HCT116 (cell line): ENCODE data around the gene TNKS1BP1.
"Not testable (repeated sequence)": the region's sequence is repeated elsewhere in the genome, so short reads cannot be mapped to it uniquely, and the experiment has no call there.

Experiments used
- ATF3 ChIP-seq: IDR thresholded peaks from 2 replicates; pipeline ENCODE4 v1.6.1; 2012
- CTCF ChIP-seq, 3 experiments: fragments of 200-600 bp in 1 of 3; sonication (generic) in 1 of 3; IDR thresholded peaks in 2 of 3; conservative IDR thresholded peaks in 1 of 3; 2 replicates each; pipeline ENCODE4 v1.5.1; 2012 to 2017; ENCODE audit warnings: low read depth in 2 of 3, low read length in 2 of 3, antibody characterized with exemption in 1 of 3, borderline replicate concordance in 1 of 3, control low read depth in 1 of 3, mild to moderate bottlenecking in 1 of 3, mixed read lengths in 1 of 3, mixed run types in 1 of 3, moderate library complexity in 1 of 3; ENCODE audit not compliant: insufficient read depth in 1 of 3
- EZH2 ChIP-seq: fragments of 200-600 bp; sonication (generic); IDR thresholded peaks from 2 replicates; pipeline ENCODE4 v1.6.1; 2017; ENCODE audit warnings: antibody characterized with exemption, mixed run types
- EZH2phosphoT487 ChIP-seq: fragments of 200-600 bp; IDR thresholded peaks from 2 replicates; pipeline ENCODE4 v1.6.1; 2018; ENCODE audit warnings: antibody characterized with exemption, borderline replicate concordance
- FOSL1 ChIP-seq: IDR thresholded peaks from 2 replicates; pipeline ENCODE4 v1.6.1; 2012; ENCODE audit warnings: low read depth
- POLR2A ChIP-seq: IDR thresholded peaks from 2 replicates; pipeline ENCODE4 v1.7.0; 2011; ENCODE audit warnings: borderline replicate concordance; ENCODE audit not compliant: insufficient read depth, insufficient read length; ENCODE audit errors: extremely low read depth
- POLR2AphosphoS5 ChIP-seq: IDR thresholded peaks from 2 replicates; pipeline ENCODE4 v1.6.1; 2011; ENCODE audit warnings: mild to moderate bottlenecking, low read depth, low read length, moderate library complexity
- REST ChIP-seq: IDR thresholded peaks from 2 replicates; pipeline ENCODE4 v1.6.1; 2012; ENCODE audit warnings: low read depth
- SIN3A ChIP-seq: IDR thresholded peaks from 2 replicates; pipeline ENCODE4 v1.6.1; 2012; ENCODE audit warnings: low read depth
- SRF ChIP-seq: IDR thresholded peaks from 2 replicates; pipeline ENCODE4 v1.6.1; 2012; ENCODE audit warnings: low read depth
- YY1 ChIP-seq: IDR thresholded peaks from 2 replicates; pipeline ENCODE4 v1.6.1; 2011; ENCODE audit warnings: low read length, low read depth, moderate library complexity, mild to moderate bottlenecking; ENCODE audit not compliant: insufficient replicate concordance; ENCODE audit errors: extremely low read depth
- ZBTB33 ChIP-seq: IDR thresholded peaks from 2 replicates; pipeline ENCODE4 v1.6.1; 2011; ENCODE audit warnings: mild to moderate bottlenecking, low read length, moderate library complexity; ENCODE audit not compliant: insufficient replicate concordance; ENCODE audit errors: extremely low read depth
- ZFX ChIP-seq: fragments of 450-650 bp; IDR thresholded peaks from 2 replicates; pipeline ENCODE4 v1.6.1; 2017

GRCh38 chr11:57361420-57361819, 36.7 kb upstream of the TNKS1BP1 start:
- not testable (repeated sequence) for TF ChIP-seq CTCF (IDR thresholded peaks at IDR 0.05 in 2 of 3, conservative IDR thresholded peaks at IDR 0.05 in 1 of 3; ENCODE audit: borderline replicate concordance in 1 of 3, insufficient read depth in 1 of 3, low read depth in 2 of 3, low read length in 2 of 3); POLR2A; FOSL1; REST; SIN3A; POLR2AphosphoS5; ZFX; SRF; ZBTB33; EZH2phosphoT487; YY1; EZH2; ATF3
